T-cell (primary cell): ENCODE data around the gene TMUB1. TPM values are rescaled to one million over a fixed set of nuclear protein-coding genes. Genes with fewer than 3 reads are reported as not detected.

Experiments used
- ATAC-seq, 4 experiments: fragments of 200-7000 bp in 3 of 4; fragments of 150-1000 bp in 1 of 4; cut with Tn5 transposase; replicated peaks in 1 of 4; 1 replicate in 3 of 4; 2 replicates in 1 of 4; pipeline ENCODE4 v1.10.0; 2021; ENCODE audit warnings: moderate library complexity in 3 of 4, mild to moderate bottlenecking in 2 of 4, moderate number of reproducible peaks in 1 of 4
- CTCF ChIA-PET, 2 donors: fragments of 300-600 bp; sonication (Branson Sonifier 250); formaldehyde crosslinking; loops; one replicate each; lab custom pipeline; 2022; ENCODE audit warnings: antibody characterized with exemption in 2 of 2; lab: Charles Lee
- POLR2A ChIA-PET, 2 donors: fragments of 300-600 bp; sonication (Branson Sonifier 250); formaldehyde crosslinking; loops; one replicate each; lab custom pipeline; 2022; ENCODE audit warnings: antibody characterized with exemption in 2 of 2; lab: Charles Lee
- DNase-seq, 35 experiments: peaks; one replicate each; pipeline versions ENCODE4 v3.0.0 to v3.0.0-alpha.2; 2013 to 2023
- H3K27ac ChIP-seq: one replicate; pipeline ENCODE4 v1.5.1; 2013; ENCODE audit warnings: low read length
- H3K27me3 ChIP-seq, 2 experiments: replicated peaks in 1 of 2; 1 replicate in 1 of 2; 2 replicates in 1 of 2; pipeline versions ENCODE4 v1.6.1 to v1.7.0; 2013; ENCODE audit warnings: low read length in 1 of 2, mixed read lengths in 1 of 2; ENCODE audit not compliant: control insufficient read depth in 2 of 2, insufficient read depth in 2 of 2; ENCODE audit errors: extremely low read depth in 1 of 2
- H3K36me3 ChIP-seq, 2 donors: 1 replicate in 1 of 2; 2 replicates in 1 of 2; pipeline versions ENCODE4 v1.6.1 to v1.7.0; 2013; ENCODE audit warnings: low read length in 1 of 2; ENCODE audit not compliant: control insufficient read depth in 2 of 2, insufficient read depth in 1 of 2; ENCODE audit errors: extremely low read depth in 1 of 2
- H3K4me1 ChIP-seq, 2 experiments: 1 replicate in 1 of 2; 2 replicates in 1 of 2; pipeline versions ENCODE4 v1.6.1 to v1.7.0; 2013; ENCODE audit warnings: low read length in 2 of 2, mixed read lengths in 1 of 2; ENCODE audit not compliant: insufficient read depth in 2 of 2, control insufficient read depth in 1 of 2; ENCODE audit errors: extremely low read depth in 1 of 2
- H3K4me3 ChIP-seq, 2 donors: 1 replicate in 1 of 2; 2 replicates in 1 of 2; pipeline versions ENCODE4 v1.5.1 to v1.7.0; 2013; ENCODE audit warnings: mild to moderate bottlenecking in 2 of 2, low read length in 1 of 2, moderate library complexity in 1 of 2; ENCODE audit not compliant: control insufficient read depth in 1 of 2; ENCODE audit errors: extremely low read depth in 1 of 2
- H3K9me3 ChIP-seq: 2 replicates; pipeline ENCODE4 v1.7.0; 2013
- H3K27ac Mint-ChIP-seq, 2 donors: one replicate each; pipeline ENCODE4 v1.8.0; 2020 to 2021; ENCODE audit warnings: mild to moderate bottlenecking in 2 of 2, mixed read lengths in 2 of 2
- H3K27me3 Mint-ChIP-seq, 2 donors: one replicate each; pipeline ENCODE4 v1.8.0; 2021 to 2022; ENCODE audit warnings: mixed read lengths in 2 of 2
- H3K36me3 Mint-ChIP-seq: one replicate; pipeline ENCODE4 v1.8.0; 2021; ENCODE audit warnings: mixed read lengths
- H3K4me1 Mint-ChIP-seq, 3 donors: one replicate each; pipeline ENCODE4 v1.8.0; 2020 to 2022; ENCODE audit warnings: mixed read lengths in 3 of 3, mild to moderate bottlenecking in 1 of 3
- H3K4me3 Mint-ChIP-seq, 3 donors: one replicate each; pipeline ENCODE4 v1.8.0; 2020 to 2022; ENCODE audit warnings: mild to moderate bottlenecking in 3 of 3, mixed read lengths in 3 of 3, moderate library complexity in 3 of 3
- H3K9me3 Mint-ChIP-seq, 3 donors: one replicate each; pipeline ENCODE4 v1.8.0; 2020 to 2022; ENCODE audit warnings: mixed read lengths in 3 of 3
- WGBS: methylation state at CpG from one replicate; pipeline ENCODE4 v1.1.5; 2013; ENCODE audit warnings: missing lambda C conversion rate; ENCODE audit not compliant: insufficient coverage; 5-methylcytosine and 5-hydroxymethylcytosine counted together
- total RNA-seq, 35 experiments: library from RNA in 6 of 35; stranded (reverse) in 6 of 35; fragments of 120-200 nt in 1 of 35; gene quantifications; one replicate each; pipeline versions ENCODE4 v1.2.1 to v1.2.4 and lab custom pipeline; 2013 to 2026

TMUB1 gene
- total RNA-seq, 5 donors from 2014 or later (not counting 1 experiment from before 2014, with no cell fraction given), result 44.0 to 67.0 (median 56.5) TPM

DNA sequence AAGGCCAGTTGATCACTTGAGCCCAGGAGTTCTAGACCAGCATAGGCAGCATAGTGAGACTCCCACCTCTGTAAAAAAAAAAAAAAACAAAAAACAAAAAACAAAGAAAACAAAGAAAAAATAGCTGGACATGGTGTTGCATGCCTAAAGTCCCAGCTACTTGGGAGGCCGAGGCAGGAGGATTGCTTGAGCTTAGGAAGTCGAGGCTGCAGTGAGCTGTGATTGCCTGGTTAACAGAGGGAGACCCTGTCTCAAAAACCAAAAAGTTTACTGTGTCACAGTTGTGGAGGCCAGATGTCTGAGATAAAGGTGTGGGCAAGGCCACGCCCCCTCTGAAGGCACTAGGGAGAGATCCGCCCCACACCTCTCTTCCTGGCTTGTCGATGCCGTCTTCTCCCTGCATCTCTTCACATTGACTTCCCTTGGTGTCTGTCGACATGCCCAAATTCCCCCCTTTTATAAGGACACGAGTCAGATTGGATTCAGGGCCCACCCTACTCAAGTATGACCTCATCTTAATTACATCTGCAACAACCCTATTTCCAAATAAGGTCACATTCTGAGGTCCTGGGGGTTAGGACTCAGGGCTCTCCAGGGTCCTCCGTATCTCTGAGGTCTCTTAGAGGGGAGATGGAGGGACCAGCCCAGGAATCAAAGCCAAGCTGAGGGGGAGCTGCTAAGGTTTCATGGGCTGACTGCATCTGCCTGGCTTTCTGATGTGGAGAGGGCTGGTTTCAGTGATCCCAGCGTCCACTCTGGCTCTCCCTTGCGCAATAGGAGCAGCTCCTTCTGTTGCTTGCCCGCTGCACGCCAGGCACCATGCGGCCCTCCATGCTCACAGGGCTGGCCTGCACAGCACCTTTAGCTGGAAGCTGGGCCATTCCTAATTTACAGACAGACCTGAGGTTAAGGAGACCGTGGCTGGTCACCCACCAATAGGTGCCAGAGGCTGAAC is 26.1 kb upstream of the TMUB1 start:
- Mint-ChIP-seq H3K9me3 (no peaks in the 10 kb centered on the region), H3K4me3 (no peak overlapping the region), H3K4me1 (peaks cover 2 to 8% (median 6%) of the 10 kb centered on the region in 3 donors), H3K36me3 (peaks cover 7% of the 10 kb centered on the region), H3K27me3 (peaks cover 0 to 13% of the 10 kb centered on the region in 2 donors), H3K27ac (no peak overlapping the region)
- Histone ChIP-seq H3K9me3 (no peaks in the 10 kb centered on the region), H3K27me3 (peaks cover 0 to 21% of the 10 kb centered on the region in 2 experiments), H3K27ac (no peak overlapping the region), H3K36me3 (peaks cover 0 to 3% of the 10 kb centered on the region in 2 donors), H3K4me1 (peaks cover 2 to 10% of the 10 kb centered on the region in 2 experiments), H3K4me3 (no peak overlapping the region)
- DNase-seq (no peak), ATAC-seq (no peak)
- 83% methylated on average over 13 of the region's 15 CpGs for WGBS
- ChIA-PET POLR2A (interaction anchor here in 1 of 2 donors (0.6 kb wide), 1 partner anchor 200 kb away, joined by 3 read pairs; no protein-coding TSS in a partner anchor), CTCF (interaction anchor here in 1 of 2 donors (0.6 to 2.0 kb wide), 5 partner anchors 97 to 211 kb away, joined by 4 to 15 read pairs (median 5); no protein-coding TSS in a partner anchor)

DNA sequence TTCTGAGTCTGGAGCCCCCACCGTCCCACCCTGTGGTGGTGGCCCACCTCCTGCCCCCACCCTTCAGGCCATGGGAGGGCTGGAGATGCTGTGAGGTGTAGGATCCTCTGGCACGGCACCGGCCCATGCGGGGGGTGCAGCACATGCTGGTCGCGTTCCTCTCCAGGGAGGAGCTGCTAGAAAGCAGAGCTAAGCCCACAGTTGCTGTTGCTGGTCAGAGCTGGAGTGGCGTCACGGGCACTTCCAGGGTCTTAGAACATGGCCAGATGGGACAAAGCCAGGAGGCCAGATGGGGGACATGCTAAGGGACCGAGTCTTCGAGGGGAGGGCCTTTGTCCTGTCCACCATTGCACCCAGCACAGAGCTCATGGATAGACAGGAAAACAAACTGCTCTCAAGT is 24.6 kb upstream of the TMUB1 start:
- Mint-ChIP-seq H3K4me3 (no peak overlapping the region), H3K27me3 (peaks cover 0 to 3% of the 10 kb centered on the region in 2 donors), H3K9me3 (no peaks in the 10 kb centered on the region), H3K36me3 (peaks cover 8% of the 10 kb centered on the region), H3K4me1 (peaks cover 2 to 6% (median 5%) of the 10 kb centered on the region in 3 donors), H3K27ac (no peak overlapping the region)
- CTCF ChIA-PET, result no interaction called here
- H3K4me3 ChIP-seq, result no peak overlapping the region
- 79% methylated on average over 9 of the region's 10 CpGs for WGBS
- no peaks in the 10 kb centered on the region for H3K9me3 ChIP-seq
- ATAC-seq, result no peak
- no peak for DNase-seq
- H3K27me3 ChIP-seq, result peaks cover 0 to 6% of the 10 kb centered on the region in 2 experiments
- POLR2A ChIA-PET, result no interaction called here
- H3K4me1 ChIP-seq, result peaks cover 2 to 7% of the 10 kb centered on the region in 2 experiments
- no peak overlapping the region for H3K27ac ChIP-seq
- peaks cover 0 to 3% of the 10 kb centered on the region in 2 donors for H3K36me3 ChIP-seq

DNA sequence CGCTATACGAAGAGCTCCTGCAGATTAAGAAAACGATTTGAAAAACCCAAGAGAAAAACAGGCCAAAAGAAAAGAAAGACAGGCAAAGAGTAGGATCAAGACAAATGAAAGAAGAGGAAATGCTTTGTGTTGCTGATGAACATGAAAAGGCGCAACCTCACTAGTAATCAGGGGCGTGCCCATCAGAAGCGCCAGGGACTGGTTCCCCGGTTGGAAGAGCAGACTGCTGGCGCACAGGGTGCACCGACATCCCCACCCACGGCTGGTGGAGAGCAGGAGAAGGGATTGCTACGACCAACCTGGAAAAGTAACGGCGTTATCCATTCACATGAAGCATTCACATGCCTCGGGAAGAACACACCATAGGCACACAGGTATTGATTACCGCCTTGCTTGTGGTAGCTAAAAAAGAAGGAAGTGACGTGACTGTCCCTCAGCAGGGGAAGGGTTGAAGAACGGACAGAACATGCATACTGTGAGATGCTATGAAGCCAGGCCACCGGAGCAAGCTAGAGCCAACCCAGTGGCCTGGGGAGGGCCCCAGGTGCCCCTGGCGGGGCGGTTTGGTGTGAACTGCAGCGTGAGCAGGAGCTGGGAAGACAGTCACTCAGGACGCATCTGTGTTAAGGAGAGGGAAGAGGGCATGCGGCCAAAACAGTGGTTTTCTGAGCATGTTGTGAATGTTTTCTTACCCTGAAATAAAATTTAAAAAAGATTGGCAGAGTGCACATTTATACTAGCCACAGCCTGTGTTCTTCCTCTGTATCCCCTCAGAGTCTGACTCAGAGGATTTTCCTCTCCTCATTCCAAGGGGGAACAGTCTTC is 21.3 kb upstream of the TMUB1 start:
- no peak for DNase-seq
- peaks cover 6% of the 10 kb centered on the region for H3K36me3 Mint-ChIP-seq
- no peaks in the 10 kb centered on the region for H3K27me3 Mint-ChIP-seq
- no peak for ATAC-seq
- Histone ChIP-seq H3K4me1 (no peaks in the 10 kb centered on the region), H3K27ac (no peak overlapping the region), H3K9me3 (no peaks in the 10 kb centered on the region), H3K4me3 (no peak overlapping the region), H3K27me3 (no peaks in the 10 kb centered on the region), H3K36me3 (peaks cover 0 to 3% of the 10 kb centered on the region in 2 donors)
- CTCF ChIA-PET, result interaction anchor here in 1 of 2 donors (0.6 kb wide), 2 partner anchors 111 to 445 kb away, joined by 3 to 4 read pairs; no protein-coding TSS in a partner anchor
- no peak overlapping the region for H3K27ac Mint-ChIP-seq
- POLR2A ChIA-PET, result interaction anchor here in 1 of 2 donors (0.7 kb wide), 1 partner anchor 1256 kb away, joined by 12 read pairs; no protein-coding TSS in a partner anchor
- H3K4me3 Mint-ChIP-seq, result no peak overlapping the region
- H3K9me3 Mint-ChIP-seq, result no peaks in the 10 kb centered on the region
- no peaks in the 10 kb centered on the region for H3K4me1 Mint-ChIP-seq
- WGBS, result 83% methylated on average over 22 of the region's 23 CpGs

DNA sequence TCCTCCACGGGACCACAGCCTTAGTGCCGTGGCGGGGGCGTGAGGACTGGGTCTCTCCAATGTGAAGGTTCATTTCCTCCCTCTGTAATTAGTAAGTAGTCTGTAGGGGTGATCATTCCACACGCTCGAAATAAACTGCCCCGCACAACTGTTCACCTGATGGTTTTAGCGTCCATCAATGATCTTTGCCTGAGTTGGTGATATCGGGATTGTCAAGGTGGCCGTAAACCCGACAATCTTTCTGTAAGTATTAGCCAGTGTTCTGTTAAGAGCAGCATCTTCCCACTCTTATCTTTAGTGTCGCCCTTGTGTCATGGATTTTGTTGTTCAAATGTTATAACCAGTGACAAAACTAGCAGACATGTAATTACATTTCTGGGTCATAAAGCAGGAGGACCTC is 20.7 kb upstream of the TMUB1 start:
- Mint-ChIP-seq H3K4me3 (no peak overlapping the region), H3K4me1 (no peaks in the 10 kb centered on the region), H3K27me3 (no peaks in the 10 kb centered on the region), H3K27ac (no peak overlapping the region), H3K36me3 (peaks cover 6% of the 10 kb centered on the region), H3K9me3 (no peaks in the 10 kb centered on the region)
- POLR2A ChIA-PET, result no interaction called here
- Histone ChIP-seq H3K9me3 (no peaks in the 10 kb centered on the region), H3K27ac (no peak overlapping the region), H3K4me3 (no peak overlapping the region), H3K36me3 (peaks cover 0 to 3% of the 10 kb centered on the region in 2 donors), H3K27me3 (no peaks in the 10 kb centered on the region), H3K4me1 (no peaks in the 10 kb centered on the region)
- no peak for DNase-seq
- no peak for ATAC-seq
- CTCF ChIA-PET, result no interaction called here
- 94% methylated on average over 6 of the region's 12 CpGs for WGBS

DNA sequence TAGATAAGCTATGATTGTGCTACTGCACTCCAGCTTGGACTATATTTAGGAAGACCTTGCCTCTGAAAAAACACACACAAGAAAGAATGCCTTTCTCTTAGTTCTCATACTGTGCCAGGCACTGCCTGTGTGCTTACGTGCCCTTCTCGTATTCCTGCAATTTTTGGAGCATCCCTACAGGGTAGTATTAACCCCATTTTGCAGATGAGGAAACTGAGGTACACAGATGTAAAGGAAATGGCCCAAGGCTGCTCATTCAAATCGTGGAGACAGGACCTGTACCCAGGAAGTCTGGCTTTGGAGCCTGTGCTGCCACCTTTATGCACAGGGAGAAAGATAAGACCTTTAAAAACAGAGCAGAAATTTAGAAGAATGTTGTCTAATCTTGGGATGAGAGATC is 19.7 kb upstream of the TMUB1 start:
- H3K4me1 Mint-ChIP-seq, result no peaks in the 10 kb centered on the region
- peaks cover 0 to 3% of the 10 kb centered on the region in 2 donors for H3K36me3 ChIP-seq
- WGBS, result 80% methylated on average over 1 of the region's 3 CpGs
- no peak overlapping the region for H3K4me3 ChIP-seq
- no peaks in the 10 kb centered on the region for H3K4me1 ChIP-seq
- H3K27ac Mint-ChIP-seq, result no peak overlapping the region
- ATAC-seq, result no peak
- no peaks in the 10 kb centered on the region for H3K9me3 ChIP-seq
- H3K27me3 ChIP-seq, result no peaks in the 10 kb centered on the region
- no peaks in the 10 kb centered on the region for H3K27me3 Mint-ChIP-seq
- ChIA-PET POLR2A (no interaction called here), CTCF (interaction anchor here in 1 of 2 donors (0.6 kb wide), 1 partner anchor 8 kb away, joined by 3 read pairs; no protein-coding TSS in a partner anchor)
- no peak overlapping the region for H3K27ac ChIP-seq
- H3K36me3 Mint-ChIP-seq, result peaks cover 6% of the 10 kb centered on the region
- DNase-seq, result no peak
- no peaks in the 10 kb centered on the region for H3K9me3 Mint-ChIP-seq
- H3K4me3 Mint-ChIP-seq, result no peak overlapping the region
